SK-N-MC (cell line): Measurements from ENCODE around the gene GGT1.
"Not testable (repeated sequence)": the region's sequence is repeated elsewhere in the genome, so short reads cannot be mapped to it uniquely, and the experiment has no call there.

Experiments used
- DNase-seq: peaks from one replicate; pipeline ENCODE4 v3.0.0-alpha.2; 2011; ENCODE audit warnings: low read depth, low spot score
- H3K27ac ChIP-seq: fragments of 200-600 bp; sonication (generic); 2 replicates; pipeline ENCODE4 v1.5.1; 2016; ENCODE audit warnings: mixed run types
- H3K36me3 ChIP-seq: fragments of 200-600 bp; sonication (generic); 2 replicates; pipeline ENCODE4 v1.6.1; 2017; ENCODE audit warnings: antibody characterized with exemption, low read length, mixed read lengths; ENCODE audit not compliant: insufficient read depth
- H3K4me3 ChIP-seq: fragments of 200-600 bp; sonication (generic); 2 replicates; pipeline ENCODE4 v1.5.1; 2016
- H3K9ac ChIP-seq: fragments of 200-600 bp; sonication (generic); 2 replicates; pipeline ENCODE4 v1.8.0; 2017; ENCODE audit warnings: mixed run types, mixed read lengths; ENCODE audit not compliant: insufficient read length
- H3K9me3 ChIP-seq: fragments of 200-600 bp; sonication (generic); 2 replicates; pipeline ENCODE4 v1.6.1; 2017; ENCODE audit warnings: low read depth, mild to moderate bottlenecking, antibody characterized with exemption, low read length, moderate library complexity, mixed read lengths
- EZH2 ChIP-seq: fragments of 200-600 bp; sonication (generic); IDR thresholded peaks from one replicate; pipeline ENCODE4 v1.6.1; 2017; ENCODE audit warnings: antibody characterized with exemption
- FOXP2 ChIP-seq: optimal IDR thresholded peaks from 2 replicates; pipeline ENCODE3; 2011; ENCODE audit warnings: mild to moderate bottlenecking, moderate library complexity; ENCODE audit not compliant: insufficient read depth; ENCODE audit errors: extremely low read length, control extremely low read depth
- POLR2AphosphoS5 ChIP-seq: IDR thresholded peaks from 2 replicates; pipeline ENCODE4 v1.6.1; 2012; ENCODE audit warnings: mild to moderate bottlenecking, low read depth, low read length, borderline replicate concordance

GGT1 gene

DNA sequence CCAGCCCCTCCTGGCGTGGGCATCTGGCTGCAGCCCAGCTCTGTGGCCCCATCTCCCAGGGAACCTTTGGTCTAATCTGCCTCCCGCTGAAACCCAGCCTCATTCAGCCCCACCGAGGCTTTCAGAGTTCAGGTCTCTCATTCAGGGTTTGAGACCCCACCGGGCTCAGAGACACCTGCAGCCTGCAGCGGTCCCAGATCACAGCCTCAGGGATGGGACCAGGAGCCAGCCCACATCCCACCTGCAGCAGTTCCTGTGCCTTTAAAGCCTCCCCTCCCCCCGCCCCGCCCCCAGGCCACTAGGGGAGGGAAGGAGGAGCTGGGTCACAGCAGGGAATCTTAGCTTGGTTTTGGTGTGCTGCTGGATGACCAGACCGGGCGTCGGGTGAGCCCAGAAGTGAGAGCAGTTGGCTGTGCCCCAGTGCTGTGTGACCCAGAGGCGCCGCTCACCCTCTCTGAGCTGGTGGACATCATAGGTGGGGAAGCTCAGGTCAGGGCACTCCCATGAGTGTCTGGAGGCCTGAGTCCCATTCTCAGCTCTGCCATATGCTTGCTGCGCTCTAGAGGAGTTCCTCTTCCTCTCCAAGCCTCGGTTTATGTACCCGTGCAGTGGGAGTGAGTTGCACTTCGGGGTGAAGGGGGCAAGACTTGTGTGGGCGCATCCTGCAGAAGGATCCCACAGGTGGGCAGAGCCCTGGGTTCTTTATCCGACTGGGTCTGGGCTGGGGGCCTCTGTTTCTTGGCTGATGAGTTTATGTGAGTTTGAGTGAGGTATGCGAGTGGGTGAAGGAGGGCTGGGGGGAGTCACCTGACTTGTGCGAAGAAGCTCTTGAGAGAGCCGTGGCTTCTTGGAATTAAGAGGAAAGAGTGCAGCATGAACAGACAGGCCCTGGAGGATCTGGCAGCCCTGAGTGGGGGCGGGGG, at the start of gene GGT1:
TSS of gene GGT1 (plus strand) at position 347 of the 923 bp plus-strand sequence. CDS start 7,889 bp downstream, outside the sequence.
- H3K4me3 ChIP-seq, DNase-seq, H3K9ac ChIP-seq, H3K9me3 ChIP-seq, H3K27ac ChIP-seq, H3K36me3 ChIP-seq: not testable (repeated sequence)

GRCh38 chr22:24553597-24554312, 49.2 kb upstream of the GGT1 start:
- Histone ChIP-seq H3K9ac (peak overlapping the region; percentile 92), H3K27ac (no peak overlapping the region), H3K9me3 (no peaks in the 10 kb centered on the region), H3K36me3 (peaks cover 17% of the 10 kb centered on the region), H3K4me3 (peak overlapping the region; percentile 100)
- DNase-seq = no peak
- TF ChIP-seq EZH2 = no peak
- no peak for TF ChIP-seq POLR2AphosphoS5
- no peak for TF ChIP-seq FOXP2

GRCh38 chr22:24554313-24555164, 48.5 kb upstream of the GGT1 start, which contains the start of gene GUCD1:
GUCD1 (minus strand) TSS chr22:24555138; CDS start chr22:24554991, 147 bp downstream.
- peak; percentile 53; the same call in 1 of the 2 replicates for TF ChIP-seq POLR2AphosphoS5
- TF ChIP-seq FOXP2 = no peak
- no peak for DNase-seq
- Histone ChIP-seq H3K27ac (peak within 1 kb of the TSS; percentile 96), H3K4me3 (peak within 1 kb of the TSS; percentile 100), H3K9me3 (no peaks in the 10 kb centered on the region), H3K9ac (peak within 1 kb of the TSS; percentile 100), H3K36me3 (peaks cover 25% of the 10 kb centered on the region)

GRCh38 chr22:24555165-24556039, 47.6 kb upstream of the GGT1 start, which contains the start of gene SNRPD3:
SNRPD3 (plus strand) TSS chr22:24555999; CDS start chr22:24557675, 1,676 bp downstream.
- TF ChIP-seq POLR2AphosphoS5 (peak; percentile 92), FOXP2 (no peak), EZH2 (no peak)
- Histone ChIP-seq H3K4me3 (peak within 1 kb of the TSS; percentile 100), H3K27ac (peak within 1 kb of the TSS; percentile 96), H3K36me3 (peaks cover 28% of the 10 kb centered on the region), H3K9me3 (no peaks in the 10 kb centered on the region), H3K9ac (peak within 1 kb of the TSS; percentile 100)
- peak; percentile 91 for DNase-seq

DNA sequence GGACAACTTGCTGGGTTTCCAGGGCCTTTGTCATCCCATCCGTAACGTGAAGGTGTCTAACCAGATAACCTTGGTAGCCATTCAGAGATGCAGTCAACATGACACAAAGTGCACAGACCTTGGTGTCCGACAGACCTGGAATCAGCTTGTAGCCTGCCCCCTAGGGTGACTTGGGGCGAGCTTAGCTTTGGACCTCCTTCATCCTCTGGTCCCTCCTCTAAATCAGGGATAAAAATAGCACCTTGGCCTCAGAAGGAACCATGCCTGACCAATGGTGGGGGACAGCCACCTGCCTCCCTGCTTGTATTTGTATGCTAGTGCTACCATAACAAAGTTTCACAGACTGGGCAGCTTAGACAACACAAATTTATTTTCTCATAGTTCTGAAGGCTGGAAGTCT, 43.5 kb upstream of the GGT1 start:
- no peak overlapping the region for H3K9ac ChIP-seq
- peaks cover 62% of the 10 kb centered on the region for H3K36me3 ChIP-seq
- H3K27ac ChIP-seq = no peak overlapping the region
- DNase-seq = no peak
- H3K4me3 ChIP-seq = no peak overlapping the region
- TF ChIP-seq POLR2AphosphoS5 (no peak), FOXP2 (no peak), EZH2 (no peak)
- no peaks in the 10 kb centered on the region for H3K9me3 ChIP-seq

DNA sequence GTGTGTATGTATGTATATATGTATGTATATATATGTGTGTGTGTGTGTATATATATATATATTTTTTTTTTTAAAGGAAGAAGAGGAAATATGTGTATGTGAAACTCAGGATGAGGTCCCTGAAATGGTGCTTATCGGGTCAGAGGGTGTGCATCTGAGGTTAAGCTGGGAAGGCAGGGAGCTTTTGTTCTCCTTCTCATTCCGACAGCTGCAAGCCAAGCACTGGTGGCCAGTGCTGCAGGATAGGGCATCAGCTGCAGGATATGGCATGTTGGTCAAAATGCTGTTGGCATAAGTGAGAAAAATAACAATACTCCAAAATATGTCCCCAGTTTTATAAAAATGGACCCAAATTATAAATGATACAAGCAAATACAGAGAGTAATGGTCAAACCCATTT, 39.7 kb upstream of the GGT1 start:
- H3K27ac ChIP-seq = no peak overlapping the region
- peaks cover 74% of the 10 kb centered on the region for H3K36me3 ChIP-seq
- no peak overlapping the region for H3K9ac ChIP-seq
- H3K4me3 ChIP-seq = no peak overlapping the region
- DNase-seq = no peak
- no peak for TF ChIP-seq POLR2AphosphoS5
- TF ChIP-seq FOXP2 = no peak
- TF ChIP-seq EZH2 = no peak
- H3K9me3 ChIP-seq = no peaks in the 10 kb centered on the region

- Histone ChIP-seq H3K36me3 (peaks cover 69% of the 10 kb centered on the region), H3K4me3 (no peak overlapping the region), H3K27ac (no peak overlapping the region), H3K9ac (no peak overlapping the region), H3K9me3 (no peaks in the 10 kb centered on the region)
- no peak for DNase-seq
- no peak for TF ChIP-seq POLR2AphosphoS5
- no peak for TF ChIP-seq FOXP2
- TF ChIP-seq EZH2 = no peak
Observed at GRCh38 chr22:24564376-24565058, 38.5 kb upstream of the GGT1 start.
